ENCODE measurements around the gene CHSY3.

DNA sequence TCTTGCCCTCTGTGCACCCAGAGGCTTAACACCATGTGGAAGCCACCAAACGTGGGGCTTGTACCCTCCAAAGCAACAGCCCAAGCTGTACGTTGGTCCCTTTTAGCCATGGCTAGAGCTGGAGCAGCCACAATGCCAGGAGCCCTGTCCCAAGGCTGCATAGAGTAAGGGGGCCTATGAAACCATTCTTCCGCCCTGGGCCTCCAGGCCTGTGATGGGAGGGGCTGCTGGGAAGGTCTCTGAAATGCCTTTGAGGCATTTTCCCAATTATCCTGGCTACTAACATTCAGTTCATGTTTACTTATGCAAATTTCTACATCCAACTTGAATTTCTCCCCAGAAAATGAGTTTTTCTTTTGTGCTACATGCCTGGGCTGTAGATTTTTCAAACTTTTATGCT is 33.8 kb downstream of the CHSY3 start:
- no peak for TF ChIP-seq RAD21 (conservative IDR thresholded peaks at IDR 0.05)
- TF ChIP-seq, protein P1, sequence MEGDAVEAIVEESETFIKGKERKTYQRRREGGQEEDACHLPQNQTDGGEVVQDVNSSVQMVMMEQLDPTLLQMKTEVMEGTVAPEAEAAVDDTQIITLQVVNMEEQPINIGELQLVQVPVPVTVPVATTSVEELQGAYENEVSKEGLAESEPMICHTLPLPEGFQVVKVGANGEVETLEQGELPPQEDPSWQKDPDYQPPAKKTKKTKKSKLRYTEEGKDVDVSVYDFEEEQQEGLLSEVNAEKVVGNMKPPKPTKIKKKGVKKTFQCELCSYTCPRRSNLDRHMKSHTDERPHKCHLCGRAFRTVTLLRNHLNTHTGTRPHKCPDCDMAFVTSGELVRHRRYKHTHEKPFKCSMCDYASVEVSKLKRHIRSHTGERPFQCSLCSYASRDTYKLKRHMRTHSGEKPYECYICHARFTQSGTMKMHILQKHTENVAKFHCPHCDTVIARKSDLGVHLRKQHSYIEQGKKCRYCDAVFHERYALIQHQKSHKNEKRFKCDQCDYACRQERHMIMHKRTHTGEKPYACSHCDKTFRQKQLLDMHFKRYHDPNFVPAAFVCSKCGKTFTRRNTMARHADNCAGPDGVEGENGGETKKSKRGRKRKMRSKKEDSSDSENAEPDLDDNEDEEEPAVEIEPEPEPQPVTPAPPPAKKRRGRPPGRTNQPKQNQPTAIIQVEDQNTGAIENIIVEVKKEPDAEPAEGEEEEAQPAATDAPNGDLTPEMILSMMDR (IDR thresholded peaks at IDR 0.05; ENCODE audit: poor library complexity, severe bottlenecking): no peak
- no peak for TF ChIP-seq EZH2 (IDR thresholded peaks at IDR 0.05; ENCODE audit: borderline replicate concordance, insufficient read depth, low read length, poor library complexity, severe bottlenecking)
- TF ChIP-seq EP300 (conservative IDR thresholded peaks at IDR 0.05; ENCODE audit: poor library complexity, severe bottlenecking): no peak
- TF ChIP-seq MXI1 (conservative IDR thresholded peaks at IDR 0.05; ENCODE audit: poor library complexity, severe bottlenecking): no peak
- TF ChIP-seq POLR2AphosphoS5 (IDR thresholded peaks at IDR 0.05): no peak
- no peak for TF ChIP-seq SMC3 (conservative IDR thresholded peaks at IDR 0.05; ENCODE audit: poor library complexity)
- TF ChIP-seq, protein P2, sequence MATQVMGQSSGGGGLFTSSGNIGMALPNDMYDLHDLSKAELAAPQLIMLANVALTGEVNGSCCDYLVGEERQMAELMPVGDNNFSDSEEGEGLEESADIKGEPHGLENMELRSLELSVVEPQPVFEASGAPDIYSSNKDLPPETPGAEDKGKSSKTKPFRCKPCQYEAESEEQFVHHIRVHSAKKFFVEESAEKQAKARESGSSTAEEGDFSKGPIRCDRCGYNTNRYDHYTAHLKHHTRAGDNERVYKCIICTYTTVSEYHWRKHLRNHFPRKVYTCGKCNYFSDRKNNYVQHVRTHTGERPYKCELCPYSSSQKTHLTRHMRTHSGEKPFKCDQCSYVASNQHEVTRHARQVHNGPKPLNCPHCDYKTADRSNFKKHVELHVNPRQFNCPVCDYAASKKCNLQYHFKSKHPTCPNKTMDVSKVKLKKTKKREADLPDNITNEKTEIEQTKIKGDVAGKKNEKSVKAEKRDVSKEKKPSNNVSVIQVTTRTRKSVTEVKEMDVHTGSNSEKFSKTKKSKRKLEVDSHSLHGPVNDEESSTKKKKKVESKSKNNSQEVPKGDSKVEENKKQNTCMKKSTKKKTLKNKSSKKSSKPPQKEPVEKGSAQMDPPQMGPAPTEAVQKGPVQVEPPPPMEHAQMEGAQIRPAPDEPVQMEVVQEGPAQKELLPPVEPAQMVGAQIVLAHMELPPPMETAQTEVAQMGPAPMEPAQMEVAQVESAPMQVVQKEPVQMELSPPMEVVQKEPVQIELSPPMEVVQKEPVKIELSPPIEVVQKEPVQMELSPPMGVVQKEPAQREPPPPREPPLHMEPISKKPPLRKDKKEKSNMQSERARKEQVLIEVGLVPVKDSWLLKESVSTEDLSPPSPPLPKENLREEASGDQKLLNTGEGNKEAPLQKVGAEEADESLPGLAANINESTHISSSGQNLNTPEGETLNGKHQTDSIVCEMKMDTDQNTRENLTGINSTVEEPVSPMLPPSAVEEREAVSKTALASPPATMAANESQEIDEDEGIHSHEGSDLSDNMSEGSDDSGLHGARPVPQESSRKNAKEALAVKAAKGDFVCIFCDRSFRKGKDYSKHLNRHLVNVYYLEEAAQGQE (IDR thresholded peaks at IDR 0.05; ENCODE audit: borderline replicate concordance): no peak
- TF ChIP-seq TAF1 (IDR thresholded peaks at IDR 0.05; ENCODE audit: low read depth): no peak

All from neural cell (in vitro differentiated cells).